Retina (tissue), 1 donor: ENCODE data around the gene OARD1.
"Not testable (repeated sequence)": the region's sequence is repeated elsewhere in the genome, so short reads cannot be mapped to it uniquely, and the experiment has no call there.

ENCODE experiments used
- DNase-seq: peaks from one replicate; pipeline ENCODE4 v3.0.0-alpha.2; 2016

The OARD1 gene

GRCh38 chr6:41025966-41026530 lies 46.1 kb downstream of the OARD1 start:
- no peak for DNase-seq

- DNase-seq: no peak
These were observed 49.0 kb downstream of the OARD1 start for GRCh38 chr6:41023114-41023513.

GRCh38 chr6:41022294-41022693 lies 49.9 kb downstream of the OARD1 start:
- no peak for DNase-seq

DNA sequence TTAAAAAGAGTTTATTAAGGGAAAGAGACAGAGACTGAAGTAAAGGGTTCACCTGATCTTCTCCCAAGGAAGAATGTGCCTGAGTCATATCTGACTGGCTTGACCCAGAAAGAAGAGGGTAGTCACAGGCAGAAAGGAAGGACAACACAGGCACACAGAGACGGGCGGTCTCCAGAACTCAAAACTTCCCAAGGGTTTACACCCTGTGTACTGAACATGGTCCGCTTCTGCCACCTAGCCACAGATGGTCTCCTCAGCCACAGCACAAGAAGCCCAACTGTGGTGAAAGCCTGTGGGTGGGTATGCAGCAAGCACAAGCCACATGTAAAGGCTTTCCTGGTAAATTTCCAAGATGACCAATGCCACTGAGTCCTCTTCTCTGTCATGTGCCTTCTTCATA lies 50.3 kb downstream of the OARD1 start:
- no peak for DNase-seq

GRCh38 chr6:41017663-41018062 lies 54.5 kb downstream of the OARD1 start:
- DNase-seq: no peak

- DNase-seq: not testable (repeated sequence)
These were observed 56.3 kb downstream of the OARD1 start for GRCh38 chr6:41015860-41016259.

DNA sequence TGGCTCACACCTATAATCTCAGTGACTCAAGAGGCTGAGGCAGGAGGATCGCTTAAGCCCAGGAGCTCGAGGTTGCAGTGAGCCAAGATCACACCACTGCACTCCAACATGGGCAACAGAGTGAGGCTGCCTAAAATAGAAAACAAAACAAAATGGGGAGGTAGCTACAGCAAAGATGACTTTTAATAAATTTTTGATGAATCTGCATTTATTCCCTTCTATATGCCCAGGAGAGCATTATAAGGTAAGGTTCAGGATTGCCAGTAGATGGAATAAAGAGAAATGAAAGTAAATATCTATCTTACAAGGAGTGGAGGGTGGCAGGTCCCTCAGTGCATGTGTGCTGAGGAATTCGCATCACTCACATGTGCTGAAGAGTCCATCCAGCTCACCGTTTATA lies 57.4 kb downstream of the OARD1 start:
- no peak for DNase-seq
